Kasumi-1 (cell line): Measurements from ENCODE around the gene ZNF614.
A peak's percentile ranks its signal among the peaks of the same experiment; 100 is the strongest.
"Not testable (repeated sequence)": the region's sequence is repeated elsewhere in the genome, so short reads cannot be mapped to it uniquely, and the experiment has no call there.

Source experiments
- DNase-seq, 2 experiments: peaks; one replicate each; lab custom pipeline; 2025; lab: John Stamatoyannopoulos, UW

Gene ZNF614

DNA sequence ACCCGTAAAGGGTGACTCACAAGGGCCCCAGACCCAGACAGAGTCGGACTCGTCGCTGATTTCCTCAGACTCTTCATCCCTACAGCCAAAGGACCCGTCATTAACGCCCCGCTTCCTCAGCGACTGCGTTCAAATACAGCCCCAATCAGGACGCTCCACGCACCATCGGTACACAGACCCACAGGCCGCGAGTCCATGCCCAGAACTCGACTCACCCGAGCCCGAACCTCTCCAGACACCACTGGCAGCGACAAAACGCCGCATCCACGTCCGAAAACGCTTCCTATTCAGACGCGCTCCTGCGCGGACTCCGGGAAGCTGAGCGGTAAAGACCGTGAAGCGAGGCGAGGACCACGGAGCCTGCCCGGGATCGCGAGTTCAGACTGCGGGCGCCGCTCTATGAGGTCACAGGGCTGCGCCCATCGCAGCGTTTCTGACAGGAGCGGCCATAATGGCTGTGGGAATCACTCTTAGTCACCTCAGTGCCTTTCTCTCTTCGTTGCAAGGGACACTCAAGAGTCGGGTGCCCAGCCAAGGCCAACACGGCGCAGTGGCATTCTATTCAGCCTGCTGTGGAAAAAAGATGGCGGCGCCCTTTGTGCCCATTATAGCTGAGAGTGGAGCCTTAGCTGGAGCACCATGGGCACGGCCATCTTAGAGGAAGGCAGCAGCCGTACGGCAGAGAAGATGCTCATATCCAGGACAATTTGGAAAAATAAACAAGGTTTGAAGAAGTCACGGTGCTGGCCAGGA is at the start of gene ZNF614:
Gene ZNF614, minus strand, starts transcription at position 353 of the 753 bp plus-strand sequence. CDS start 2,634 bp downstream, outside the sequence.
- peak; percentile 10 to 28 for DNase-seq

DNA sequence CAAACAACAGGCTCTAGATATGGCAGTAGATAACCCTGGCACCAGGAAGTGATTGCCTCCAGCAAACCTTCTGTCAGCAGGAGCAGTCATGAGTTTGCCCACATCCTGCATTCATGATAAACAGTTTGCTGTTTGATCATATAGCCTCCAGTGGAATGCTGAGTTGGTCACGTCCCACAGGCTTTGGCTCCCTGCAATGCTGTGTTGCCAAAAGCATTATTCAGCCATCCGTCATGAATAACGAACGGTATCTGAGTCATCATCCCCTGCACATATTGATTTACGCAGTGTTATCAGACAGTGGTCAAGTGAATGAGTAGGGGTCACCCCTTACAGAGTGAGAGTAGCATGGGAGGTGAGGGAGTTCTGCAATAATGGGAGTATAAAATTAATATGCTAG is 42.3 kb upstream of the ZNF614 start:
- no peak for DNase-seq

DNA sequence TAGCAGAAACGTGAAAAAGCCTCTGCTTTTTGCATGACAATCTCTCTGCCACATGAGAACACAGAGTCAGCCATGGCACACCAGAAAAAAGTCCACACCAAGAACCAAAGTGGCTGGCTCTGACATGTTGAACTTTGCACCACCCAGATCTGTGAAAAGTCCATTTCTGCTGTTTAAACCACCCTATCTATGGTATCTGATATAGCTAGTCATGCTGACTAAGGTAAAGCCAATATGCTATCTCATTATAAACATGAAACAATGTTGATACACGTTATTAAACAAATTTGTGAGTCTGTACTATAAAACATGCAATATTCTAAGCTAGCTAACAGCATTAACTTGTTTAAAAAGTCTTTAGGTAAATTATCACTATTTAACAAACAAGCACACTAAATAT is 41.5 kb upstream of the ZNF614 start:
- no peak for DNase-seq

DNA sequence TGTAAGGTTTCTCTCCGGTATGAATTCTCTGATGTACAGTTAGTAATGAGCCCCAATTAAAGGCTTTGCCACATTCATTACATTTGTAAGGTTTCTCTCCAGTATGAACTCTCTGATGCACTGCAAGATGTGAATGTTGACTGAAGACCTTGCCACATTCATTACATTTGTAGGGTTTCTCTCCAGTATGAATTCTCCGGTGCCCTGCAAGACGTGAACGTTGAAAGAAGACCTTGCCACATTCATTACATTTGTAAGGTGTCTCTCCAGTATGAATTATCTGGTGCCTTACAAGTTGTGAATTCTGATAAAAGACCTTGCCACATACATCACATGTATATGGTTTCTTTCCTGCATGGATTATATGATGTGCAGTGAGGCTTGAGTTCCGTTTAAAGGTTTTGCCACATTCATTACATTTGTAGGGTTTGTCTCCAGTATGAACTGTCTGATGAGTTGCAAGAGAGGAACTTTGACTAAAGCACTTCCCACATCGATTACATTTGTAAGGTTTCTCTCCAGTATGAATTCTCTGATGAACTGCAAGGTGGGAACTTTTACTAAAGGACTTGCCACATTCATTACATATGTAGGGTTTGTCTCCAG is 38.2 kb upstream of the ZNF614 start:
- DNase-seq, result no peak

DNA sequence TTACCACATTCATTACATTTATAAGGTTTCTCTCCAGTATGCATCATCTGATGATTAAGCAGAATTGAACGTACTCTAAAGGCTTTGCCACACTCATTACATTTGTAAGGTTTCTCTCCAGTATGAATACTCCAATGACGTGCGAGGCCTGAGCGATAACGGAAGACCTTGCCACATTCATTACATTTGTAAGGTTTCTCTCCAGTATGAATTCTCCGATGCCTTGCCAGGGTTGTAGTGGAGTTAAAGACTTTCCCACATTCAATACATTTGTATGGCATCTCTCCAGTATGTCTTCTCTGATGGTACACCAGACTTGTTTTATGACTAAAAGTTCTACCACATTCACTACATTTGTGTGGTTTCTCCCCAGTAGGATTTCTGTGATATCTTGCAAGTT is 37.2 kb upstream of the ZNF614 start:
- DNase-seq, result no peak

DNA sequence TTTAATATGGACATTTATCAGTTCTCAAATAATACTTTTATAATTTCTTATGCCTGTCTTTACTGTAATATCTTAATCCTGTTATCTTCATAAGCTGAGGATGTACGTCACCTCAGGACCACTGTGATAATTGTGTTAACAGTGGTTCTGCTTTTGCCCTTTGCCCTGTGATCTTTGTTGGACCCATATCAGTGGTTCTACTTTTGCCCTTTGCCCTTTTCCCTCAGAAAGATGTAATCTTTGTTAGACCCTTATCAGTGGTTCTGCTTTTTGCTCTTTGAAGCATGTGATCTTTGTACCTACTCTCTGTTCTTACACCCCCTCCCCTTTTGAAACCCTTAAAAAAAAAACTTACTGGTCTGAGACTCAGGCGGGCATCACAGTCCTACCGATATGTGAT is 28.3 kb upstream of the ZNF614 start:
- DNase-seq, result not testable (repeated sequence)

DNA sequence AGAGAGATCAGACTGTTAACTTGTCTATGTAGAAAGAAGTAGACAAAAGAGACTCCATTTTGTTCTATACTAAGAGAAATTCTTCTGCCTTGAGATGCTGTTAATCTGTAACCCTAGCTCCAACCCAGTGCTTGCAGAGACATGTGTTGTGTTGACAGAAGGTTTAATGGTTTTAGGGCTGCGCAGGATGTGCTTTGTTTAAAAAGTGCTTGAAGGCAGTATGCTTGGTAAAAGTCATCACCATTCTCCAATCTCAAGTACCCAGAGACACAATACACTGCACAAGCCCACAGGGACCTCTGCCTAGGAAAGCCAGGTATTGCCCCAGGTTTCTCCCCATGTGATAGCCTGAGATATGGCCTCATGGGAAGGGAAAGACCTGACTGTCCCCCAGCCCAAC is 23.6 kb upstream of the ZNF614 start:
- DNase-seq, result not testable (repeated sequence)

DNA sequence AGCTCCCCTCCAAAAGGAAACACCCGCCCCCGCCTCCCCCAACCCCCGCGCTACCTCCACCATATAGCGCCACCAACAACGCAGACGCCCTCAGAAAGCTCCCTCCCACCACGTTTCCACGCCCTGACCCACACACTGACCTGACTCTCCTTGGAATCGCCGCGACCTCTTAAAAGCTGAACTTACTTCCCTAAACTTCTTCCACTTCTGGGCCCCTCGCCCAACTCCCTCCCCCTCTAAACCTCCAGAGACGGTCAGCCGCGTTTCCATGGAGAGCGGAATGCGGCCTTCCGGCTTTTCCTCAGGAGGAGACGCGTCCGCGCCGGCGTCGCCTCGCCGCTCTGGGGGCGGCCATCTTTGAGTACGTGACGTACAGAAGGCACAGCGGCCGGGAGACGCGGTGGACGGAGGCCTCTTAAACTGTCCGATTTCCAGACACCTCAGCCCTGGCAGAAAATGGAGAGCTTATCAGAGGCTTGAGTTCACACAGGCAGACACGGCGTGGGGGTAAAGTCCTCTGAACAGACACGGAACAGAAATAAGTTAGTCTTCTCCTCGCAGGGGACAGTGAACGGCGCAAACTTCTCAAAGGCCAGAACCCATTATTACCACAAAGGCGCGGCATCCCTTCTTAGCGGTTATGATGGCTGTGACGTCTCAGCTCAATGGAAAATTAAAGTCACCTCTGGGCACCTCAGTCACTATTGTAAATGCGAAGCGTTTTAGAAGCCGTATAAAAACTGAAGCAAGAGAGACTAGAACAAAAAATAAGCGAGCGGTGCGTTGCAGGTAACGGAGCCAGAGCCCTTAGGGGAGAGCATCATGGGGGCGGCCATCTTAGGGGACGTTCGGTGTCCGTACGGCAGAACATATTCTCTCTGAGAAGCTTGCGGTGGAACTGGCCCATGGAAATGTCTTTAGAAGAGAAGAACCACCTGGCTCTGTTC is 20.6 kb upstream of the ZNF614 start, which contains the start of gene ZNF432:
Gene ZNF432, minus strand, starts transcription at position 284 of the 947 bp plus-strand sequence. CDS start 1,970 bp downstream, outside the sequence.
- peak; percentile 30 to 39 for DNase-seq

DNA sequence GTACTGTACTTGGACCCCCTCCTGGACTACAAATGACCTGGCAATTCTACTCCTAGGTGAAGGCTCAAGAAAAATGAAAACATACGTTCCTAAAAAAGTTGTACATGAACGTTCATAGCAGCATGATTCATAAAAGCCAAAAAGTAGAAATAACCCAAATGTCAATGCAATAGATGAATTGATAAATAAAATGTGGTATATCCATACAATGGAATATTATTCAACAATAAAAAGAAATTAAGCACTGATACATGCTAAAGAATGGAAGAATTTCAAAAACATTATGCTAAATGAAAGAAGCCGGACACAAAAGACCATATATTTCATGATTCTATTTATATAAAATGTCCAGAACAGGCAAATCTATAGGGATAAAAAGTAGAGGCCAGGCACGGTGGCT is 11.0 kb upstream of the ZNF614 start:
- no peak for DNase-seq

DNA sequence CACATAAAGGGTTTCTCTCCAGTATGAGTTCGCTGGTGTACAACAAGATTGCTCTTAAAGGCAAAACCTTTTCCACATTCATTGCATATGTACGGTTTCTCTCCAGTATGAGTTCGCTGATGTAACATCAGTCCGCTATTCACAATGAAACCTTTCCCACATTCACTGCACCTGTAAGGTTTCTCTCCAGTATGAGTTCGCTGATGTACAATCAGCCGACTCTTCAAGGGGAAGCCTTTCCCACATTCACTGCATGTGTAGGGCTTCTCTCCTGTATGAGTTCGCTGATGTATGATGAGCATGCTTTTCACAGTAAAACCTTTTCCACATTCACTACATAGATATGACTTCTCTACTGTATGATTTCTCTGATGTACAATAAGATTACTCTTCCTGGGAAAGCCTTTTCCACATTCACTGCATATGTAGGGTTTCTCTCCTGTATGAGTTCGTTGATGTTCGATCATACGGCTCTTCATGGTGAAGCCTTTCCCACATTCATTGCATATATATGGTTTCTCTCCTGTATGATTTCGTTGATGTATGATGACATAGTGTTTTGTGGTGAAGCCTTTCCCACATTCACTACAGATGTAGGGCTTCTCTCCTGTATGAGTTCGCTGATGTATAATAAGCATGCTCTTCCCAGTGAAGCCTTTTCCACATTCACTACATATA is 6.0 kb upstream of the ZNF614 start:
- DNase-seq, result no peak

DNA sequence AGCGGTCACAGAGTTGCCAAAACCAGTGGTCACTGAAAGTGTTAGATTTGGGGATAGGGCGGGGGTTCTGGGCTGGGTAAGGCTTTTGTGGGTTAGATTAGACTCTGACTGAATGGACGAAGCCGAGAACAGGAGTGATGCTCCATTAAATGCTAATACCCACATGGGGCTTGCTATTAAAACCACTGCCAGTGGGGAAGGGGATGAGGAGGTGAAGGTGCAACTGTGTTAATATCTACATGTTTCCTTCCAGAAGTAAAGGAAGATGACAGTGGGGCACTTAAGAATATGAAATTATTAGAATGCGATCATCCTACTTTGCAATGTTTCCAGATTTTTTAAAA is 573 bp upstream of the ZNF614 start:
- DNase-seq, result no peak

DNA sequence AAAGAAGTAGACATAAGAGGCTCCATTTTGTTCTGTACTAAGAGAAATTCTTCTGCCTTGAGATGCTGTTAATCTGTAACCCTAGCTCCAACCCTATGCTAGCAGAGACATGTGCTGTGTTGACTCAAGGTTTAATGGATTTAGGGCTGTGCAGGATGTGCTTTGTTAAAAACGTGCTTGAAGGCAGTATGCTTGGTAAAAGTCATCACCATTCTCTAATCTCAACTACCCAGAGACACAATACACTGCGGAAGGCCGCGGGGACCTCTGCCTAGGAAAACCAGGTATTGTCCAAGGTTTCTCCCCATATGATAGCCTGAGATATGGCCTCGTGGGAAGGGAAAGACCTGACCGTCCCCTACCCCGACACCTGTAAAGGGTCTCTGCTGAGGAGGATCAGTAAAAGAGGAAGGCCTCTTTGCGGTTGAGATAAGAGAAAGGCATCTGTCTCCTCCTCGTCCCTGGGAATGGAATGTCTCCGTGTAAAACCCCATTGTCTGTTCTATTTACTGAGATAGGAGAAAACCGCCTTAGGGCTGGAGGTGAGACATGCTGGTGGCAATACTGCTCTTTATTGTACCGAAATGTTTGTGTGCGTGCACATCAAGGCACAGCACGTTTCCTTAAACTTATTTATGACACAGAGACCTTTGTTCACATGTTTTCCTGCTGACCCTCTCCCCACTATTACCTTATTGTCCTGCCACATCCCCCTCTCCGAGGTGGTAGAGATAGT is 1.8 kb downstream of the ZNF614 start:
- DNase-seq, result not testable (repeated sequence)

DNA sequence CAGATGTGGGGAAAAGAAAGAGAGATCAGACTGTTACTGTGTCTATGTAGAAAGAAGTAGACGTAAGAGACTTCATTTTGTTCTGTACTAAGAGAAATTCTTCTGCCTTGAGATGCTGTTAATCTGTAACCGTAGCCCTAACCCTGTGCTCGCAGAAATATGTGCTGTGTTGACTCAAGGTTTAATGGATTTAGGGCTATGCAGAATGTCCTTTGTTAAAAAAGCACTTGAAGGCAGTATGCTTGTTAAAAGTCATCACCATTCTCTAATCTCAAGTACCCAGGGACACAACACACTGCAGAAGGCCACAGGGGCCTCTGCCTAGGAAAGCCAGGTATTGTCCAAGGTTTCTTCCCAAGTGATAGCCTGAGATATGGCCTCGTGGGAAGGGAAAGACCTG is 3.7 kb downstream of the ZNF614 start:
- DNase-seq, result not testable (repeated sequence)

DNA sequence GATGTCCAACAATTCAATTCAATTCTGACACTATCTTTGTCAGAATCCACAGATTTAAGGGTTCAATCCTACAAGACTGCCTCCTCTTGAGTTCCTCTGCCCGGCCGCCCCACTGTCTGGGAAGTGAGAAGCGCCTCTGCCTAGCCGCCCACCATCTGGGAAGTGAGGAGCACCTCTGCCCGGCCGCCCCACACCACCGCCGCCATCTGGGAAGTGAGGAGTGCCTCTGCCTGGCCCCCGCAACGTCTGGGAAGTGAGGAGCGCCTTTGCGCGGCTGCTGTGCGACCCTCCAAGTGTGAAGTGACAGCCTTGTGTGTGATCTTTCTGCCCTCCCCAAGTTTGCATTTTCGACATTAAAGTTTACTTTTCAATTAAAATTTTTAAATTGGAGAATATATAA is 6.0 kb downstream of the ZNF614 start:
- no peak for DNase-seq

DNA sequence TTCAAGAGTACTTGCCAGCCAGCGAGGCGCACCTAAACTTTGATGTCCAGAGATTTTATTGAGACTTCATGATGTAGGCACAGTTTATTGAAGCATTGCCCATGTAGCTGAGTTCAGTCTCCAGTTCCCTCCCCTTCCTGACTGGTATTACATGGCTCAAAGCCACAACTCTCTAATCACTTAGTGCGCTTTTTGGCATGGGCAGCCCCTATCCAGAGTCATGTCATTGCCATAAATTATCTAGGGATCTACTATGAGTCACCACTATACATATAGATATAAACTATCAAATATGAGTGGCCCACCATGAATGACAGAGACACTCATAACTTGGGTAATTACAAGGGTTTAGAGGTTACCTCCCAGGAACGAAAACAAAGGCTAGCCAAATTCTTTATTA is 7.7 kb downstream of the ZNF614 start:
- no peak for DNase-seq

DNA sequence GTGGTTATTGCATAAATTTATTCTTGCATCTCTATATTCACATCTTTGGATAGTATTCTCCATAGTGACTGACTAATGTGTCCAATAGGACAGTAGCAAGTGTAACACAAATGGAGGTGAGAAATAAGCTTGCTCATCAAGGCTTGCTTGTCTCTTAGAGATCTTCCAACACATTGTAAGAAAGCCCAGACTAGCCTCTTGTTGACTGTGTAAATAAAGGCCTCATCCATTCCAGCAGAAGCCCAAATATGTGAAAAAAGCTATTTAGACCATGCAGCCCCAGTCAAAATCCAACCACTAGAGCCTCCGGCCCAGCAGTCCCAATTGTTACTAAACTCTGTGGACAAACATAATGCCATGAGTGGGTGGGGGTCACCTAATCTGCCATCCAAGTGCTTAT is 17.5 kb downstream of the ZNF614 start:
- DNase-seq, result no peak

DNA sequence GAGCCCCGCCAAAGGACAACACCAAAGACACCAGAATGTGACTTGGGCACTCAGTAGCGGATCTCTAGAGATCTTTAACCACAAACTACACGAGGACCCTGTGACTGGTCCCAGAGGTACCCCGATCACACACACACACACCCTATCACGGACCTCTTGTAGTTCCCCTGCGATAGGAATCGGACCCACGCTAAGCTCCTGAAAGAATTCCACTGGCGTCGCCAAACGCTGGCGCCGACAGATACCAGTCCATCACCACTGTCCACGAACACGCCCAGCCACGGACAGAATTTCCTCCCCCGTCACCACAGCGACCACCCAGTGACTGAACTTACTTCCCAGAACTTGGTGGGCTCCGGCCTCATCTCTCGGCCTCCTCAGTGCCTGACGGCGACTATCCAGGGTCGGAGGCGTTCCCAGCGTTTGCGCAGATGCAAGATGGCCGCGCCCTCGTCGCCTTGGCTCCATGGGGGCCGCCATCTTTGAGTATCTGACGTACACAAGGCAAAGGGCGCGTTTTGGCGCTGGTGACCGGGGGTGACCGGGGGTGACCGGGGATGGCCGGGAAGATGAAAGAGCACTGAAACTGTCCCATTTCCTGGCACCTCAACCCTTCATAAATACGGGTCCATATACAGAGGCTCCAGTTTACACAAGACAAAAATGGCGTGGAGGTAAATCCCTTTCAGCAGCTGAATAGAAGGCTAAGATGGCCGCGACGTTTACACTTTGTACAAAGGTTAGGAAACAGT is 20.2 kb downstream of the ZNF614 start, which contains the start of gene ZNF615:
Gene ZNF615, minus strand, starts transcription at position 406 of the 752 bp plus-strand sequence. CDS start 4,500 bp downstream, outside the sequence.
- no peak for DNase-seq

DNA sequence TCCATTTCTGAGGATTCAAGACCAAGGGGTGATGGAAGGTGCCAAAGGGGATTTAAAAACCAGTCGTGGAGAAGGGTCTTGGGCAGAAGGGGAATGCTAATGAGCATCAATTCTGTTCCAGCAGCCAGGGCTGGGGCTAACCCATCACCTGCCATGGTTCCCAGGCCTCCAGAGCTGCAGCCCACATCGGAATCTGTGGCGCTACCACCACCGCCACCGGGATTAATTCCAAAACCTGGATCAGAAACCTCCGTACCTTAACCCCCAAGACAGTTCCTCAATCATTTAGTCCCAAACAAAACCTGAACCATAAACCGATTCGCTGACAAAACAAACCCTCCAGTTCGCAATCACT is 20.8 kb downstream of the ZNF614 start:
- no peak for DNase-seq

DNA sequence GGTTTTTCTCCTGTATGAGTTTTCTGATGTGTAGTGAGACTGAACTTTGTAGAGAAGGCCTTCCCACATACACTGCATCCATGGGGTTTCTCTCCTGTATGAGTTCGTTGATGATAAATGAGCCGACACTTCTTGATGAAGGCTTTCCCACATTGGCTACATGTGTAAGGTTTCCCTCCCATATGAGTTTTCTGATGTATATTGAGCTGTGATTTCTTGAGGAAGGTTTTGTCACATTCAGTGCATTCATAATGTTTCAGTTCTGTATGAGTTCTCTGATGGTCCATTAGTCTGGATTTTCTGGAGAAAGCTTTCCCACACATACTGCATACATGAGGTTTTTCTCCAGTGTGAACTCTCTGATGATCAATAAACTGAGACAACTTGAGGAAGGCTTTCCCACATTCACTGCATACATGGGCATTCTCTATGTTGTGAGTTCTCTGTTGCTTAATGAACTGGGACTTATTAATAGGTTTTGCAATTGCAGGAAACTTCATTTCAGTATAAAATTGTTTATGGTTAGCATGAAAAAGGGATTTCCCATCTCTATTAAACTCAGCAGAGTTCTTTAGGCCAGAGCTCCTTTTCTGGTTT is 34.0 kb downstream of the ZNF614 start:
- DNase-seq, result no peak

DNA sequence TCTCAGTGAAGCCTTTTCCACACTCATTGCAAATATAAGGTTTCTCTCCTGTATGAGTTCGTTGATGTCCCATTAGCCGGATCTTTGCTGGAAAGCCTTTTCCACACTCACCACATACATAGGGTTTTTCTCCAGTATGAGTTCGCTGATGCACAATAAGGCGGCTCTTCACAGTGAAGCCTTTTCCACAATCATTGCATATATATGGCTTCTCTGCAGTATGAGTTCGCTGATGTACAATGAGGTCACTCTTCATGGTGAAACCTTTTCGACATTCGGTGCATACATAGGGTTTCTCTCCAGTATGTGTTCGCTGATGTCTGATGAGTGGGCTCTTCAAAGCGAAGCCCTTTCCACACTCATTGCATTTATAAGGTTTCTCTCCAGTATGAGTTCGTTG is 34.8 kb downstream of the ZNF614 start:
- no peak for DNase-seq
